ENCODE data around the gene EDC4.

- TF ChIP-seq CTCF (conservative IDR thresholded peaks at IDR 0.05; ENCODE audit: low read length) = no peak
- TF ChIP-seq EZH2phosphoT487 (IDR thresholded peaks at IDR 0.05; ENCODE audit: borderline replicate concordance, low read depth, low read length) = no peak
Observed at GRCh38 chr16:67917140-67917851, 44.4 kb downstream of the EDC4 start.

Measured in OCI-LY7 (cell line).